GM18909 (cell line): ENCODE results near the gene SON.
"Not testable (repeated sequence)": the region's sequence is repeated elsewhere in the genome, so short reads cannot be mapped to it uniquely, and the experiment has no call there.

Experiments
- ATAC-seq: cut with Tn5 transposase; IDR thresholded peaks from one replicate; pipeline ENCODE4 v1.9.1; 2021; ENCODE audit warnings: mild to moderate bottlenecking; ENCODE audit not compliant: unreplicated experiment, poor library complexity

The SON gene, protein sequence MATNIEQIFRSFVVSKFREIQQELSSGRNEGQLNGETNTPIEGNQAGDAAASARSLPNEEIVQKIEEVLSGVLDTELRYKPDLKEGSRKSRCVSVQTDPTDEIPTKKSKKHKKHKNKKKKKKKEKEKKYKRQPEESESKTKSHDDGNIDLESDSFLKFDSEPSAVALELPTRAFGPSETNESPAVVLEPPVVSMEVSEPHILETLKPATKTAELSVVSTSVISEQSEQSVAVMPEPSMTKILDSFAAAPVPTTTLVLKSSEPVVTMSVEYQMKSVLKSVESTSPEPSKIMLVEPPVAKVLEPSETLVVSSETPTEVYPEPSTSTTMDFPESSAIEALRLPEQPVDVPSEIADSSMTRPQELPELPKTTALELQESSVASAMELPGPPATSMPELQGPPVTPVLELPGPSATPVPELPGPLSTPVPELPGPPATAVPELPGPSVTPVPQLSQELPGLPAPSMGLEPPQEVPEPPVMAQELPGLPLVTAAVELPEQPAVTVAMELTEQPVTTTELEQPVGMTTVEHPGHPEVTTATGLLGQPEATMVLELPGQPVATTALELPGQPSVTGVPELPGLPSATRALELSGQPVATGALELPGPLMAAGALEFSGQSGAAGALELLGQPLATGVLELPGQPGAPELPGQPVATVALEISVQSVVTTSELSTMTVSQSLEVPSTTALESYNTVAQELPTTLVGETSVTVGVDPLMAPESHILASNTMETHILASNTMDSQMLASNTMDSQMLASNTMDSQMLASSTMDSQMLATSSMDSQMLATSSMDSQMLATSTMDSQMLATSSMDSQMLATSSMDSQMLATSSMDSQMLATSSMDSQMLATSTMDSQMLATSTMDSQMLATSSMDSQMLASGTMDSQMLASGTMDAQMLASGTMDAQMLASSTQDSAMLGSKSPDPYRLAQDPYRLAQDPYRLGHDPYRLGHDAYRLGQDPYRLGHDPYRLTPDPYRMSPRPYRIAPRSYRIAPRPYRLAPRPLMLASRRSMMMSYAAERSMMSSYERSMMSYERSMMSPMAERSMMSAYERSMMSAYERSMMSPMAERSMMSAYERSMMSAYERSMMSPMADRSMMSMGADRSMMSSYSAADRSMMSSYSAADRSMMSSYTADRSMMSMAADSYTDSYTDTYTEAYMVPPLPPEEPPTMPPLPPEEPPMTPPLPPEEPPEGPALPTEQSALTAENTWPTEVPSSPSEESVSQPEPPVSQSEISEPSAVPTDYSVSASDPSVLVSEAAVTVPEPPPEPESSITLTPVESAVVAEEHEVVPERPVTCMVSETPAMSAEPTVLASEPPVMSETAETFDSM (N-terminal part only)

GRCh38 chr21:33542640-33543504 is at the start of gene SON:
TSS of gene SON (plus strand) at chr21:33543038. CDS start at chr21:33543093, 55 bp downstream.
- peak; percentile 95 for ATAC-seq

GRCh38 chr21:33493756-33494155 is 49.1 kb upstream of the SON start:
- no peak for ATAC-seq

DNA sequence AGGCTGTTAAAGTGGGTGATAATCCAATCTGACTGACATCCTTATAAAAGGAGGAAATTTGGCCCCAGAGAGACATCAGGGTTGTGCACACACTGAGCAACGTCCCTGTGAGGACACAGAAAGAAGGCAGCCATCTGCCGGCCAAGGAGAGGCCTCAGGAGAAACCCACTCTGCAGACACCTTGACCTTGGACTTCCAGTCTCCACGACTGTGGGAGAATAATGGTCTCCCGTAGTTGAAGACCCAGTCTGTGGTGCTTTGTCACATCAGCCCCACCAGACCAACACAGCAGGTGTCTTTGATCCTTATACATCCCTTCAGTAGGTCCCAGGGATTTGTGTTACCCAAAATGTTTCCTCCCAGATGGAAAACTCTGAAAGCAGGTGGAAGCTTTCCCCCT is 47.1 kb upstream of the SON start:
- no peak for ATAC-seq

DNA sequence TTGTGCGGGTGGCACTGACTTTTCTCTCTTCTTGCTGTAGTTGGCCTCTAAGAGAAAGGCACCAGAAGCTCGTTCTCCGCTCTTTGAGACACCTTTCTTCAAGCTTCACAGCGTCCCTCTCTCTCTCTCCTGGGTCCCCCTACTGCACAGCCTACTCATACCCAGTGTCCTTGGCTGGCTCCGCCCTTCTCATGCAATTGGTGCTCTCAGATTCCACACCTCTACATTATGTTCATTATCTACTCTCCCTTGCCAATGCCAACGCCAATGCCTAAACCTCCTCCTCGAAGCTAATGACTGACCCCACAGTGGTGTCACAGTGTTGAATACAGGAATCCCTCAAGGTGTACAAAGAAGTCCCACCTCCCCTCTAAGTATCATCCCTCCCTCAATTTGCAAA is 46.5 kb upstream of the SON start:
- ATAC-seq = no peak

DNA sequence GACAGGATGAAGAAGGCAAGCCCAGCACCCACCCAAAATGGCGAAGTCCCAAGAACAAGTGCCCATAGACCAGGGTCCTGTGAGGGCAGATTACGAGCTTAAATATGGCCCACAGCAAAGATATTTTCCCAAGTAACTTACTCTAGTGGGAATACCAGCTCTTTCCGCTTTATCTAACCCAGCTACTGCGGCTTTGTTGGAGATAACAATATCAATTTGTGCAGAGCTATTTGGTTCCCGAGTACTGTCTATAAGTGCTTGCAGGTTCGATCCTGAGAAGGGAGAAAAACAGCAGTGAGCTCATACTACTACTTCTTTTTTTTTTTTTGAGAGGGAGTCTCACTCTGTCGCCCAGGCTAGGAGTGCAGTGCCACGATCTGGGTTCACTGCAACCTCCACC is 37.0 kb upstream of the SON start:
- no peak for ATAC-seq

- ATAC-seq = not testable (repeated sequence)
These were observed 35.8 kb upstream of the SON start for GRCh38 chr21:33507003-33507402.

DNA sequence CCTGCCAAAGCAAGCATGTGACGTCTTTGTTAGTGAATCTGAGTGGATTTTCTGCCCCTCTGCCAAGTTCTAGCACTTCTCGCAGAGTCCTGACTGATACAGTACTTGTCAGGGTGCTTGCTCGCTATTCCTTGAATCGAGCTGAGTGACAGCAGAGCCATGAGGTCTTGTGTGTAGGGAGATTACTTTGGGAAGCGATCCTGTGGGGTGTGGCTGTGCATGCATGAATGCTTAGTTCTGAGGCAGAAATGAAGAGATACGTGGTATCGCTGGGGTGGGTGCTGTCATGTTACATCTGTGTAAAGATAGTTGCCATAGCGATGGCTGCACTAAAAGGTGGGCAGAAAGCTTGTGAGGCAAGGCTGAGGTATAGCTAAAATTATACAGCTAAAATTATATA is 32.0 kb upstream of the SON start:
- no peak for ATAC-seq

DNA sequence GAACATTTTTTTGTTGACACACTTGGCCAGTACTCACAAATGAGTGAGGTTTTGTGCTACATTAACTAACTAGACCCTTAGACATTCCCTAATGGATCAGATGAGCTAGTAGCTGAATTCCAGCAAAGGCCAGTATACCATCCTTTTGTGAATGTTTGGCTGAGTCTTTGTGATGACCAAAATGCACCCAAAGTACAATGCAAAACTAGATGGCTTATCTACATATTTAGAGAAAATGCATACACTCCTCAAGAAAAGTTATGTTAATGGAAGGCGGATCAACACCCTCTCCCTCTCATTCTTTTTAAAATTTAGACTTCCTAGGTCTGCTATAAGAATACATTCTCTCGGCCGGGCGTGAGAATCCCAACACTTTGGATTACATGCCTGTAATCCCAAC is 31.2 kb upstream of the SON start:
- no peak for ATAC-seq

GRCh38 chr21:33512481-33512880 is 30.4 kb upstream of the SON start:
- no peak for ATAC-seq

DNA sequence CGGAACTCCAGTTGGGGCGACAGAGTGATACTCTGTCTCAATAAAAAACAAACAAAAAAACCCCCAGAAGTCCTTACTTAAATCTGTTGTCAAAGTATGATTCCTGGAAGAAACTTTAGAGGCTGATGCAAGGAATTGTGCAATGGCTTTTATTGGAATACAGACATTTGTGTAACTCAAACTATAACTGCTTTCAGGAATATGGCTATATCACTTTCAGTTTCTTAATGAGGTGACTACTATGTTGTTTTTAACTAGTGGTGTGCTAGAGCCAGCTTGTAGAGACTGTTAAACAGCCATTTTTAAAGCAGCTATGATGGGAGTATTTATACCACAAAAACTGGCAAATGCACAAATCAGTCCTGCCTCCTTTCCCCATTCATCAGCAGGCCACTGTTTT is 28.6 kb upstream of the SON start:
- ATAC-seq = no peak

DNA sequence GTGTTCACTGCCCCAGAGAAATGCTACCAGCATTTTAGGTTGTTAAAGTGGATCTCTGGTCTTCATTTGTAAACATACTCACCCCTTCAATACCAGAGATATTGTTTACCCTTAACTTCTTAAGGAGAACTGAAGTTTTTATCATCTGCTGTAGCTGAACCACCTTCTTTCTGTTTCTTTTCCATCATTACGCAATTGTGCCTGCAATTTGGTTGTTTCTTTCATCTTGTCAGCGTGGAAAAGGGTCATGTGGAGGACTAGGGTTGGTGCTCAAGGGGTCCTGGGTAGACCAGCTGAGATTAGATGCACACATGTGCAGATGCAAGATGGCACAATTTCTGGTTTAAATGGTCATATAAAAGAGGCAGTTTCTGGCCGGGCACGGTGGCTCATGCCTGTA is 23.9 kb upstream of the SON start:
- ATAC-seq = no peak

DNA sequence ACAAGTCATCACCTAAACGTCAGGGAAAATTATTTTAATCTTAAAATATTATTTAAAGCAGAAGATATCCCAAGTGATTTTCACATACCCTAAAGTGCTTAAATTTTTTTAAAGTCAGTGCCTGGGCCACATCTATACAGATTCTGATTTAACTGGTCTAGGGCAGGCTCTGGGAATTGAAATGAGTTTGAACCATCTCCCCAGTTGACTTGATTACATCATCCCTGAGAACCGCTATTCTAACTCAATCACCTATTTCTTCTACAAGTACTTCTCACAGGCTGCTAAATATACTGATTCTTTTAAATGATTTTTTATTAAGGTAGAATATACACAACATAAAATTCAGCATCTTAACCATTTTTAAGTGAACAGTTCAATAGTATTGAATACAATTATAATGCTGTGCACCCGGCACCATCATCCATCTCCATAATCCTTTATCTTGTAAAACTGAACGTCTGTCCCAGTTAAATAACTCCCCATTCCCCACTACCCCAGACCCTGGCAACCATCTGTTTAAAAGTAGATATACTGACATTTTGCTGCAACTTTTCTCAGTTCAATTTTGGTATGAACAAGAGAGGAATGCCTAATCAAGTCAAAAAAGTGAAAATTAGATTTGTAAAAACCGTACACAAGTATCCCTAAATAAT is 20.4 kb upstream of the SON start:
- ATAC-seq = no peak

DNA sequence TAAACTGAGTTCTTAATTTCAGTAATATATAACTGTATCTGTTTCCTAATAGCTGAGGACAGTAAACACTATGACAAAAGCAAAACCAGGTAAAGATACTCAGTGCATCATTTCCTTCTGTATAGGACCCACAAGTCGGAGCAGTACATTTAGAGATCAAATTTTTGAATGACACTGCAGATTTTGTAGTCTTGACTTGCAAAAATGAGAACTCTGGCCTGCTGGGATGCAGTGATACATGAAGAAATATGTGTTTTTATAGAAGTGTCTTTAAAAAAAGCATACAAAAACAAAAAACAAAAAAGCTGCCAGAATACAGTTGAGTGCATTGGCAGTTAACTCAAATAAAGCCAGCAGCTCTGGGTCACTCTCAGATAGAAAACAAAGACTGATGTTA is 19.9 kb upstream of the SON start:
- ATAC-seq = no peak

DNA sequence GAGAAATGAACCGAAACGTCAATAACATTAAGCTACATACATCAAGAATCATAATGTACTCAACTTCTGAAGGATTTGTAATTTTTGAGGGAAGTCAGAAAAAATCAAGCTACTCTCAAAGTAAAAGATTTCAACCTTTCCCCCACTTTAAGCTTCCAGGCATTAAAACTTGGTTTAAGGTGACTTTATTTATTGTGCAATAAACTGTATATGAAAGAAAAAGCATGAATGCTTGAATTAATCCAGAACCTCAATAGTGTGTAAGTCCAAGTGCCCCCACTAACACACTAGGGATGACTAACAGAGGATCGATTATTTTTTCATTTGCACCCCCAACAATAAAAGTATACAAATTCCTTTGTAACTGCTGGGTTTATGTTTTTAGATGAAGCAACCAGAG is 11.8 kb upstream of the SON start:
- ATAC-seq = no peak

GRCh38 chr21:33537212-33537611 is 5.6 kb upstream of the SON start:
- no peak for ATAC-seq

DNA sequence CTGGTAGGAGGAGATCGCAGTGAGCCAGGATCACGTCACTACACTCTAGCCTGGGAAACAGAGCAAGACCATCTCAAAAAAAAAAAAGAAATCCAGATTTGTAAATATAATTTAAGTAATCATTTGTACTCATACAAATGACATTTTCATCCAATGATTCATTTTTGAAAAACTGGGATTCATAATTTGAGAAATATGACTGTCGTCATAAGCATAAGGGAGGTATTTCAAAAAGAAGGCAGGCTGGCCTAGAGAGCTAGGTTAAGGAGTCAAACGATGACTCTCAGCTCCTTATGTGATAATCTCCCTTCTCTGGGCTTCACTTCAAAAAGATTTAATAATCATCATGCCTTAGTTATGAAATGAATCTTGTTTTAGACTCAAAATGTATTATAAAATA is 3.2 kb upstream of the SON start:
- ATAC-seq = no peak

DNA sequence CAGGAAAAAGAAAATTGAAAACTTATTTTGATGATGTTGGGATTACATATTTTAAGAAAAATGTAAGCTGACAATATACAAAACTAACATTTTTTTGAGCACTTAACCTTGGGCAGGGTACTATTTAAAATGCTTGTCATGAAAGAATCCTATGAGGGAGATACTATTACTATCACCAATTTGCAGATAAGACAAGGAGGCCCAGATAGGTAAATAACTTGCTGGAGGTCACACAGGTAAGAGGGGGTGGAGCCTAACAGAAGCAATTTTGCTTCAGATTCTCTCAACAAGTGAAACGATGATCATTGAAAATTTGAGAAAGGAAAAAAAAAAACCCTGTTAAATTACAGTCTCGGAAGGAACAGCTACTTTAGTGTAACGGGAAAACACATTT is 2.1 kb upstream of the SON start:
- no peak for ATAC-seq

GRCh38 chr21:33541105-33541711 is 1.6 kb upstream of the SON start:
- no peak for ATAC-seq
